HCT116 (cell line): ENCODE measurements around the gene RAP1A. TPM values are rescaled to one million over a fixed set of nuclear protein-coding genes. Genes with fewer than 3 reads are reported as not detected.

Experiments used
- ATAC-seq: fragments of 200-7000 bp; cut with Tn5 transposase; 2 replicates; pipeline ENCODE4 v1.9.1; 2020; ENCODE audit warnings: mild to moderate bottlenecking, moderate library complexity
- BruUV-seq: library from RNA; stranded (reverse); fragments of 400-500 nt; replicated peaks from 2 replicates; lab custom pipeline; 2021; lab: Mats Ljungman, UMichigan
- CTCF ChIA-PET: fragments of 300-600 bp; sonication (Branson Sonifier 250); formaldehyde crosslinking; loops from one replicate; lab custom pipeline; 2021; ENCODE audit warnings: antibody characterized with exemption; lab: Charles Lee
- POLR2A ChIA-PET: fragments of 300-600, 350-600 bp; sonication (Branson Sonifier 250); formaldehyde crosslinking; loops from one replicate; lab custom pipeline; 2021; ENCODE audit warnings: antibody characterized with exemption; lab: Charles Lee
- RAD21 ChIA-PET, 2 experiments: fragments of 300-600 bp; sonication (Branson Sonifier 250); formaldehyde crosslinking; loops; one replicate each; lab custom pipeline; 2023; ENCODE audit warnings: low total read pairs in 2 of 2; ENCODE audit not compliant: uncharacterized antibody in 2 of 2, unreplicated experiment in 2 of 2, low non-redundant PET in 1 of 2; lab: Charles Lee
- DNase-seq: peaks from one replicate; pipeline ENCODE4 v3.0.0-alpha.2; 2010; ENCODE audit warnings: low read depth, low spot score
- H2AFZ ChIP-seq: fragments of 200-600 bp; shearing (Covaris generic), sonication (generic); 2 replicates; pipeline ENCODE4 v1.6.1; 2017; ENCODE audit warnings: low read depth, mixed run types, mixed read lengths, antibody characterized with exemption, low read length; ENCODE audit not compliant: poor library complexity, severe bottlenecking
- H3K27ac ChIP-seq: 2 replicates; pipeline ENCODE4 v1.5.1; 2012; ENCODE audit warnings: low read depth, low read length
- H3K27me3 ChIP-seq: fragments of 200-600 bp; sonication (generic); 2 replicates; pipeline ENCODE4 v1.6.1; 2016; ENCODE audit warnings: mixed run types, low read length, mixed read lengths; ENCODE audit not compliant: insufficient read depth
- H3K36me3 ChIP-seq, 2 experiments: fragments of 200-500 bp in 1 of 2; fragments of 200-600 bp in 1 of 2; sonication (Bioruptor generic) in 1 of 2; sonication (generic) in 1 of 2; 2 replicates each; pipeline versions ENCODE4 v1.5.1 to v1.6.1; 2014 to 2016; ENCODE audit warnings: low read length in 2 of 2, inconsistent platforms in 1 of 2, mixed read lengths in 1 of 2, mixed run types in 1 of 2; ENCODE audit not compliant: insufficient read depth in 2 of 2, control insufficient read depth in 1 of 2
- H3K4me1 ChIP-seq, 2 experiments: fragments of 200-600 bp in 1 of 2; sonication (generic) in 1 of 2; 2 replicates each; pipeline versions ENCODE4 v1.5.1 to v1.6.1; 2012 to 2017; ENCODE audit warnings: low read length in 2 of 2, inconsistent platforms in 1 of 2, mild to moderate bottlenecking in 1 of 2, mixed read lengths in 1 of 2, mixed run types in 1 of 2, moderate library complexity in 1 of 2; ENCODE audit not compliant: insufficient read depth in 2 of 2, control insufficient read depth in 1 of 2
- H3K4me2 ChIP-seq: fragments of 200-600 bp; sonication (generic); 2 replicates; pipeline ENCODE4 v1.6.1; 2017; ENCODE audit warnings: mixed run types, low read length, mixed read lengths
- H3K4me3 ChIP-seq, 2 experiments: fragments of 200-600 bp in 1 of 2; sonication (generic) in 1 of 2; replicated peaks in 1 of 2; 2 replicates each; pipeline ENCODE4 v1.5.1; 2011 to 2016; ENCODE audit warnings: low read length in 2 of 2, control low read depth in 1 of 2, low read depth in 1 of 2, mild to moderate bottlenecking in 1 of 2, mixed read lengths in 1 of 2, mixed run types in 1 of 2
- H3K79me2 ChIP-seq: fragments of 200-600 bp; sonication (generic); 2 replicates; pipeline ENCODE4 v1.6.1; 2017; ENCODE audit warnings: mild to moderate bottlenecking, mixed run types, low read length, moderate library complexity, mixed read lengths; ENCODE audit not compliant: insufficient read depth
- H3K9ac ChIP-seq: fragments of 200-600 bp; sonication (generic); 2 replicates; pipeline ENCODE4 v1.6.1; 2016; ENCODE audit warnings: low read length, mixed read lengths
- H3K9me2 ChIP-seq: fragments of 200-600 bp; sonication (generic), shearing (Covaris generic); 2 replicates; pipeline ENCODE4 v1.6.1; 2017; ENCODE audit warnings: mixed run types, mild to moderate bottlenecking, moderate library complexity; ENCODE audit not compliant: insufficient read depth
- H3K9me3 ChIP-seq, 2 experiments: fragments of 200-500 bp in 1 of 2; fragments of 200-600 bp in 1 of 2; sonication (Bioruptor generic) in 1 of 2; sonication (generic) in 1 of 2; 2 replicates each; pipeline ENCODE4 v1.6.1; 2014 to 2017; ENCODE audit warnings: low read length in 2 of 2, mixed read lengths in 2 of 2, inconsistent platforms in 1 of 2, low read depth in 1 of 2, mild to moderate bottlenecking in 1 of 2, mixed run types in 1 of 2, moderate library complexity in 1 of 2; ENCODE audit not compliant: control insufficient read depth in 1 of 2, insufficient read depth in 1 of 2
- H4K20me1 ChIP-seq: fragments of 200-600 bp; sonication (generic), shearing (Covaris generic); 2 replicates; pipeline ENCODE4 v1.6.1; 2017; ENCODE audit warnings: mixed run types, mild to moderate bottlenecking, moderate library complexity; ENCODE audit not compliant: insufficient read depth
- ATF3 ChIP-seq: IDR thresholded peaks from 2 replicates; pipeline ENCODE4 v1.6.1; 2012
- CBX3 ChIP-seq: IDR thresholded peaks from 2 replicates; pipeline ENCODE4 v1.6.1; 2012; ENCODE audit warnings: low read depth
- CTCF ChIP-seq, 3 experiments: fragments of 200-600 bp in 1 of 3; sonication (generic) in 1 of 3; IDR thresholded peaks in 2 of 3; conservative IDR thresholded peaks in 1 of 3; 2 replicates each; pipeline ENCODE4 v1.5.1; 2012 to 2017; ENCODE audit warnings: low read depth in 2 of 3, low read length in 2 of 3, antibody characterized with exemption in 1 of 3, borderline replicate concordance in 1 of 3, control low read depth in 1 of 3, mild to moderate bottlenecking in 1 of 3, mixed read lengths in 1 of 3, mixed run types in 1 of 3, moderate library complexity in 1 of 3; ENCODE audit not compliant: insufficient read depth in 1 of 3
- EZH2 ChIP-seq: fragments of 200-600 bp; sonication (generic); IDR thresholded peaks from 2 replicates; pipeline ENCODE4 v1.6.1; 2017; ENCODE audit warnings: antibody characterized with exemption, mixed run types
- EZH2phosphoT487 ChIP-seq: fragments of 200-600 bp; IDR thresholded peaks from 2 replicates; pipeline ENCODE4 v1.6.1; 2018; ENCODE audit warnings: antibody characterized with exemption, borderline replicate concordance
- RAD21 ChIP-seq: IDR thresholded peaks from 2 replicates; pipeline ENCODE4 v1.6.1; 2012; ENCODE audit warnings: low read depth, mild to moderate bottlenecking
- intact Hi-C: fragments of 100-400 bp; cut with micrococcal nuclease; formaldehyde crosslinking; loops from 2 replicates; pipeline ENCODE4 v1.10.0; 2022
- total RNA-seq: library from RNA; stranded (reverse); gene quantifications from one replicate; pipeline ENCODE4 v1.2.1, GENCODE V29; 2021; ENCODE audit not compliant: unreplicated experiment
- TF ChIP-seq, protein P1 (sequence below): IDR thresholded peaks from 2 replicates; pipeline ENCODE4 v1.6.1; 2012; ENCODE audit warnings: low read depth
- TF ChIP-seq, protein P2 (sequence below): IDR thresholded peaks from 2 replicates; pipeline ENCODE4 v1.6.1; 2011; ENCODE audit warnings: mild to moderate bottlenecking, low read length, moderate library complexity; ENCODE audit not compliant: insufficient replicate concordance; ENCODE audit errors: extremely low read depth

The RAP1A gene
- total RNA-seq, 1 experiment from 2014 or later = 46.2 TPM

GRCh38 chr1:111717450-111717849, 97.9 kb downstream of the RAP1A start:
- ChIA-PET POLR2A (no interaction called here), RAD21 (no interaction called here), CTCF (no interaction called here)
- no peak overlapping the region for H2AFZ ChIP-seq
- no peaks in the 10 kb centered on the region for H3K27me3 ChIP-seq
- intact Hi-C loops = no loop called here
- ATAC-seq (no peak), DNase-seq (no peak)
- no peak overlapping the region for H3K4me2 ChIP-seq
- H3K9ac ChIP-seq = no peak overlapping the region
- no peak overlapping the region for H3K4me3 ChIP-seq
- no TSS peak for BruUV-seq
- no peaks in the 10 kb centered on the region for H3K9me2 ChIP-seq
- no peaks in the 10 kb centered on the region for H3K9me3 ChIP-seq
- no peaks in the 10 kb centered on the region for H3K36me3 ChIP-seq
- no peaks in the 10 kb centered on the region for H3K79me2 ChIP-seq
- H3K4me1 ChIP-seq = no peaks in the 10 kb centered on the region
- H4K20me1 ChIP-seq = no peaks in the 10 kb centered on the region
- H3K27ac ChIP-seq = no peak overlapping the region
- no peak for TF ChIP-seq EZH2phosphoT487
- no peak for TF ChIP-seq ATF3
- TF ChIP-seq CTCF (IDR thresholded peaks at IDR 0.05 in 2 of 3, conservative IDR thresholded peaks at IDR 0.05 in 1 of 3; ENCODE audit: borderline replicate concordance in 1 of 3, insufficient read depth in 1 of 3, low read depth in 2 of 3, low read length in 2 of 3) = no peak
- TF ChIP-seq CBX3 = no peak
- TF ChIP-seq RAD21 = no peak
- TF ChIP-seq, protein P1, sequence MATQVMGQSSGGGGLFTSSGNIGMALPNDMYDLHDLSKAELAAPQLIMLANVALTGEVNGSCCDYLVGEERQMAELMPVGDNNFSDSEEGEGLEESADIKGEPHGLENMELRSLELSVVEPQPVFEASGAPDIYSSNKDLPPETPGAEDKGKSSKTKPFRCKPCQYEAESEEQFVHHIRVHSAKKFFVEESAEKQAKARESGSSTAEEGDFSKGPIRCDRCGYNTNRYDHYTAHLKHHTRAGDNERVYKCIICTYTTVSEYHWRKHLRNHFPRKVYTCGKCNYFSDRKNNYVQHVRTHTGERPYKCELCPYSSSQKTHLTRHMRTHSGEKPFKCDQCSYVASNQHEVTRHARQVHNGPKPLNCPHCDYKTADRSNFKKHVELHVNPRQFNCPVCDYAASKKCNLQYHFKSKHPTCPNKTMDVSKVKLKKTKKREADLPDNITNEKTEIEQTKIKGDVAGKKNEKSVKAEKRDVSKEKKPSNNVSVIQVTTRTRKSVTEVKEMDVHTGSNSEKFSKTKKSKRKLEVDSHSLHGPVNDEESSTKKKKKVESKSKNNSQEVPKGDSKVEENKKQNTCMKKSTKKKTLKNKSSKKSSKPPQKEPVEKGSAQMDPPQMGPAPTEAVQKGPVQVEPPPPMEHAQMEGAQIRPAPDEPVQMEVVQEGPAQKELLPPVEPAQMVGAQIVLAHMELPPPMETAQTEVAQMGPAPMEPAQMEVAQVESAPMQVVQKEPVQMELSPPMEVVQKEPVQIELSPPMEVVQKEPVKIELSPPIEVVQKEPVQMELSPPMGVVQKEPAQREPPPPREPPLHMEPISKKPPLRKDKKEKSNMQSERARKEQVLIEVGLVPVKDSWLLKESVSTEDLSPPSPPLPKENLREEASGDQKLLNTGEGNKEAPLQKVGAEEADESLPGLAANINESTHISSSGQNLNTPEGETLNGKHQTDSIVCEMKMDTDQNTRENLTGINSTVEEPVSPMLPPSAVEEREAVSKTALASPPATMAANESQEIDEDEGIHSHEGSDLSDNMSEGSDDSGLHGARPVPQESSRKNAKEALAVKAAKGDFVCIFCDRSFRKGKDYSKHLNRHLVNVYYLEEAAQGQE = no peak
- TF ChIP-seq, protein P2, sequence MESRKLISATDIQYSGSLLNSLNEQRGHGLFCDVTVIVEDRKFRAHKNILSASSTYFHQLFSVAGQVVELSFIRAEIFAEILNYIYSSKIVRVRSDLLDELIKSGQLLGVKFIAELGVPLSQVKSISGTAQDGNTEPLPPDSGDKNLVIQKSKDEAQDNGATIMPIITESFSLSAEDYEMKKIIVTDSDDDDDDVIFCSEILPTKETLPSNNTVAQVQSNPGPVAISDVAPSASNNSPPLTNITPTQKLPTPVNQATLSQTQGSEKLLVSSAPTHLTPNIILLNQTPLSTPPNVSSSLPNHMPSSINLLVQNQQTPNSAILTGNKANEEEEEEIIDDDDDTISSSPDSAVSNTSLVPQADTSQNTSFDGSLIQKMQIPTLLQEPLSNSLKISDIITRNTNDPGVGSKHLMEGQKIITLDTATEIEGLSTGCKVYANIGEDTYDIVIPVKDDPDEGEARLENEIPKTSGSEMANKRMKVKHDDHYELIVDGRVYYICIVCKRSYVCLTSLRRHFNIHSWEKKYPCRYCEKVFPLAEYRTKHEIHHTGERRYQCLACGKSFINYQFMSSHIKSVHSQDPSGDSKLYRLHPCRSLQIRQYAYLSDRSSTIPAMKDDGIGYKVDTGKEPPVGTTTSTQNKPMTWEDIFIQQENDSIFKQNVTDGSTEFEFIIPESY = no peak
- no peak for TF ChIP-seq EZH2
